Bronchial epithelial cell (primary cell): ENCODE measurements around the gene ODF4. TPM values are rescaled to one million over a fixed set of nuclear protein-coding genes. Genes with fewer than 3 reads are reported as not detected.
A peak's percentile ranks its signal among the peaks of the same experiment; 100 is the strongest.

Experiments used
- DNase-seq: peaks from one replicate; pipeline ENCODE4 v3.0.0-alpha.2; 2010; ENCODE audit warnings: low read depth
- FAIRE-seq: peaks from 2 replicates; lab custom pipeline; 2011; peaks lifted over from hg19 to GRCh38; lab: Jason Lieb, UNC
- H3K27me3 ChIP-seq: 2 replicates; pipeline ENCODE4 v1.5.1; 2011; ENCODE audit warnings: low read length; ENCODE audit not compliant: control insufficient read depth, insufficient read depth
- H3K36me3 ChIP-seq: 2 replicates; pipeline ENCODE4 v1.5.1; 2011; ENCODE audit warnings: low read length; ENCODE audit not compliant: control insufficient read depth, insufficient read depth
- H3K4me3 ChIP-seq: 2 replicates; pipeline ENCODE4 v1.5.1; 2011; ENCODE audit warnings: mild to moderate bottlenecking, low read depth, low read length, control low read depth
- CTCF ChIP-seq: IDR thresholded peaks from 2 replicates; pipeline ENCODE4 v1.5.1; 2011; ENCODE audit warnings: mild to moderate bottlenecking, moderate library complexity, low read length, control low read depth, inconsistent platforms; ENCODE audit not compliant: insufficient read depth, severe bottlenecking
- total RNA-seq: library from RNA; depleted of rRNA; stranded (reverse); fragments of >200 nt; gene quantifications from 2 replicates; pipeline ENCODE4 v1.2.1, GENCODE V29; 2014

The ODF4 gene
- total RNA-seq, 1 donor from 2014 or later, result not detected

GRCh38 chr17:8354236-8354635 lies 14.6 kb downstream of the ODF4 start:
- TF ChIP-seq CTCF, result no peak
- H3K4me3 ChIP-seq, result no peak overlapping the region
- H3K27me3 ChIP-seq, result no peaks in the 10 kb centered on the region
- no peak for FAIRE-seq
- no peaks in the 10 kb centered on the region for H3K36me3 ChIP-seq
- DNase-seq, result no peak

GRCh38 chr17:8357910-8358309 lies 18.3 kb downstream of the ODF4 start:
- Histone ChIP-seq H3K27me3 (no peaks in the 10 kb centered on the region), H3K4me3 (no peak overlapping the region), H3K36me3 (no peaks in the 10 kb centered on the region)
- DNase-seq (no peak), FAIRE-seq (no peak)
- TF ChIP-seq CTCF, result no peak

- H3K4me3 ChIP-seq, result no peak overlapping the region
- no peaks in the 10 kb centered on the region for H3K36me3 ChIP-seq
- no peaks in the 10 kb centered on the region for H3K27me3 ChIP-seq
- DNase-seq (peak; percentile 88), FAIRE-seq (no peak)
- TF ChIP-seq CTCF, result no peak
These were observed 20.1 kb downstream of the ODF4 start for GRCh38 chr17:8359769-8360168.

- Histone ChIP-seq H3K27me3 (no peaks in the 10 kb centered on the region), H3K36me3 (no peaks in the 10 kb centered on the region), H3K4me3 (no peak overlapping the region)
- no peak for TF ChIP-seq CTCF
- FAIRE-seq (no peak), DNase-seq (no peak)
These were observed 20.6 kb downstream of the ODF4 start for GRCh38 chr17:8360260-8360659.

- H3K27me3 ChIP-seq, result no peaks in the 10 kb centered on the region
- DNase-seq (no peak), FAIRE-seq (no peak)
- TF ChIP-seq CTCF, result no peak
- H3K4me3 ChIP-seq, result no peak overlapping the region
- no peaks in the 10 kb centered on the region for H3K36me3 ChIP-seq
These were observed 21.1 kb downstream of the ODF4 start for GRCh38 chr17:8360751-8361150.

- H3K27me3 ChIP-seq, result no peaks in the 10 kb centered on the region
- no peak overlapping the region for H3K4me3 ChIP-seq
- FAIRE-seq, result no peak
- no peak for TF ChIP-seq CTCF
- no peaks in the 10 kb centered on the region for H3K36me3 ChIP-seq
- no peak for DNase-seq
These were observed 23.2 kb downstream of the ODF4 start for GRCh38 chr17:8362651-8363332.
